Loucy (cell line): ENCODE measurements around the gene JARID2.

Experiments used
- EZH2phosphoT487 ChIP-seq: fragments of 200-600 bp; IDR thresholded peaks from 2 replicates; pipeline ENCODE4 v1.6.1; 2018; ENCODE audit warnings: antibody characterized with exemption, mild to moderate bottlenecking, moderate library complexity, borderline replicate concordance
- TF ChIP-seq, protein P1 (sequence below): fragments of 200-600 bp; sonication (generic); conservative IDR thresholded peaks from 2 replicates; pipeline ENCODE4 v1.5.1; 2014; ENCODE audit warnings: mild to moderate bottlenecking, antibody characterized with exemption, low read length

- TF ChIP-seq, protein P1, sequence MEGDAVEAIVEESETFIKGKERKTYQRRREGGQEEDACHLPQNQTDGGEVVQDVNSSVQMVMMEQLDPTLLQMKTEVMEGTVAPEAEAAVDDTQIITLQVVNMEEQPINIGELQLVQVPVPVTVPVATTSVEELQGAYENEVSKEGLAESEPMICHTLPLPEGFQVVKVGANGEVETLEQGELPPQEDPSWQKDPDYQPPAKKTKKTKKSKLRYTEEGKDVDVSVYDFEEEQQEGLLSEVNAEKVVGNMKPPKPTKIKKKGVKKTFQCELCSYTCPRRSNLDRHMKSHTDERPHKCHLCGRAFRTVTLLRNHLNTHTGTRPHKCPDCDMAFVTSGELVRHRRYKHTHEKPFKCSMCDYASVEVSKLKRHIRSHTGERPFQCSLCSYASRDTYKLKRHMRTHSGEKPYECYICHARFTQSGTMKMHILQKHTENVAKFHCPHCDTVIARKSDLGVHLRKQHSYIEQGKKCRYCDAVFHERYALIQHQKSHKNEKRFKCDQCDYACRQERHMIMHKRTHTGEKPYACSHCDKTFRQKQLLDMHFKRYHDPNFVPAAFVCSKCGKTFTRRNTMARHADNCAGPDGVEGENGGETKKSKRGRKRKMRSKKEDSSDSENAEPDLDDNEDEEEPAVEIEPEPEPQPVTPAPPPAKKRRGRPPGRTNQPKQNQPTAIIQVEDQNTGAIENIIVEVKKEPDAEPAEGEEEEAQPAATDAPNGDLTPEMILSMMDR: no peak
- TF ChIP-seq EZH2phosphoT487: no peak
These were observed 106.4 kb downstream of the JARID2 start for GRCh38 chr6:15352220-15352619.
